NT2/D1 (cell line): ENCODE measurements around the gene ZBTB46.

ENCODE experiments used
- SUZ12 ChIP-seq: IDR thresholded peaks from 2 replicates; pipeline ENCODE4 v1.6.1; 2011; ENCODE audit not compliant: insufficient read length, insufficient read depth; ENCODE audit errors: extremely low read depth
- YY1 ChIP-seq: IDR thresholded peaks from 2 replicates; pipeline ENCODE4 v1.6.1; 2011; ENCODE audit not compliant: insufficient read length, insufficient read depth
- ZNF274 ChIP-seq: IDR thresholded peaks from 2 replicates; pipeline ENCODE4 v1.6.1; 2011; ENCODE audit warnings: mild to moderate bottlenecking, low read depth, low read length

GRCh38 chr20:63790572-63791168 lies 40.4 kb downstream of the ZBTB46 start:
- no peak for TF ChIP-seq YY1
- TF ChIP-seq ZNF274: no peak
- no peak for TF ChIP-seq SUZ12
